MM.1S (cell line): ENCODE results near the gene CHCHD6.
"Not testable (repeated sequence)": the region's sequence is repeated elsewhere in the genome, so short reads cannot be mapped to it uniquely, and the experiment has no call there.

Experiments
- DNase-seq: peaks from one replicate; pipeline ENCODE4 v3.0.0-alpha.2; 2015
- H2AFZ ChIP-seq: fragments of 300-600 bp; sonication (generic); 2 replicates; pipeline ENCODE4 v1.6.0; 2016; ENCODE audit warnings: antibody characterized with exemption, low read length
- H3F3A ChIP-seq: fragments of 300-600 bp; sonication (generic); 2 replicates; pipeline ENCODE4 v1.6.1; 2016; ENCODE audit warnings: mild to moderate bottlenecking, antibody characterized with exemption, low read length, moderate library complexity, mixed read lengths; ENCODE audit not compliant: insufficient read depth
- H3K27ac ChIP-seq: fragments of 300-600 bp; sonication (generic); 2 replicates; pipeline ENCODE4 v1.5.1; 2016; ENCODE audit warnings: mild to moderate bottlenecking, low read length
- H3K27me3 ChIP-seq: fragments of 300-600 bp; sonication (generic); replicated peaks from 2 replicates; pipeline ENCODE4 v1.6.0; 2016; ENCODE audit warnings: low read length; ENCODE audit not compliant: insufficient read depth
- H3K36me3 ChIP-seq: fragments of 300-600 bp; sonication (generic); replicated peaks from 2 replicates; pipeline ENCODE4 v1.6.1; 2016; ENCODE audit warnings: mild to moderate bottlenecking, low read length, mixed read lengths; ENCODE audit not compliant: insufficient read depth
- H3K4me1 ChIP-seq: fragments of 300-600 bp; sonication (generic); 2 replicates; pipeline ENCODE4 v1.6.1; 2016; ENCODE audit warnings: low read length, mixed read lengths
- H3K4me2 ChIP-seq: fragments of 300-600 bp; sonication (generic); 2 replicates; pipeline ENCODE4 v1.6.0; 2016; ENCODE audit warnings: low read depth, low read length
- H3K4me3 ChIP-seq: fragments of 300-600 bp; sonication (generic); 2 replicates; pipeline ENCODE4 v1.5.1; 2016; ENCODE audit warnings: low read length, mixed read lengths
- H3K79me2 ChIP-seq: fragments of 300-600 bp; sonication (generic); 2 replicates; pipeline ENCODE4 v1.6.1; 2016; ENCODE audit warnings: mixed run types, low read length, mixed read lengths
- H3K9ac ChIP-seq: fragments of 300-600 bp; sonication (generic); 2 replicates; pipeline ENCODE4 v1.6.1; 2016; ENCODE audit warnings: low read length, mixed read lengths
- H3K9me2 ChIP-seq: fragments of 300-600 bp; sonication (generic); replicated peaks from 2 replicates; pipeline ENCODE4 v1.6.1; 2016; ENCODE audit warnings: mild to moderate bottlenecking, low read length, mixed read lengths; ENCODE audit not compliant: insufficient read depth
- H3K9me3 ChIP-seq: fragments of 300-600 bp; sonication (generic); replicated peaks from 2 replicates; pipeline ENCODE4 v1.6.1; 2016; ENCODE audit warnings: mild to moderate bottlenecking, low read length, mixed read lengths; ENCODE audit not compliant: insufficient read depth
- H4K20me1 ChIP-seq: fragments of 300-600 bp; sonication (generic); 2 replicates; pipeline ENCODE4 v1.6.1; 2016; ENCODE audit warnings: mild to moderate bottlenecking, low read length, moderate library complexity, mixed read lengths; ENCODE audit not compliant: insufficient read depth
- EZH2 ChIP-seq: fragments of 300-600 bp; sonication (generic); optimal IDR thresholded peaks from 2 replicates; pipeline ENCODE3; 2017; ENCODE audit warnings: low read depth, mild to moderate bottlenecking, antibody characterized with exemption, low read length, mixed read lengths
- EZH2phosphoT487 ChIP-seq: fragments of 300-600 bp; sonication (generic); IDR thresholded peaks from 2 replicates; pipeline ENCODE4 v1.6.1; 2018; ENCODE audit warnings: antibody characterized with exemption, low read length
- TF ChIP-seq, protein P1 (sequence below): fragments of 300-600 bp; sonication (generic); IDR thresholded peaks from 2 replicates; pipeline ENCODE4 v1.5.1; 2016; ENCODE audit warnings: antibody characterized with exemption, low read length, mixed read lengths

The CHCHD6 gene

GRCh38 chr3:126784254-126784653, 80.2 kb downstream of the CHCHD6 start:
- no peak overlapping the region for H3K27ac ChIP-seq
- H3K9me2 ChIP-seq: no peaks in the 10 kb centered on the region
- no peaks in the 10 kb centered on the region for H3K9me3 ChIP-seq
- H3K79me2 ChIP-seq: no peaks in the 10 kb centered on the region
- H3K27me3 ChIP-seq: no peaks in the 10 kb centered on the region
- no peaks in the 10 kb centered on the region for H4K20me1 ChIP-seq
- TF ChIP-seq, protein P1, sequence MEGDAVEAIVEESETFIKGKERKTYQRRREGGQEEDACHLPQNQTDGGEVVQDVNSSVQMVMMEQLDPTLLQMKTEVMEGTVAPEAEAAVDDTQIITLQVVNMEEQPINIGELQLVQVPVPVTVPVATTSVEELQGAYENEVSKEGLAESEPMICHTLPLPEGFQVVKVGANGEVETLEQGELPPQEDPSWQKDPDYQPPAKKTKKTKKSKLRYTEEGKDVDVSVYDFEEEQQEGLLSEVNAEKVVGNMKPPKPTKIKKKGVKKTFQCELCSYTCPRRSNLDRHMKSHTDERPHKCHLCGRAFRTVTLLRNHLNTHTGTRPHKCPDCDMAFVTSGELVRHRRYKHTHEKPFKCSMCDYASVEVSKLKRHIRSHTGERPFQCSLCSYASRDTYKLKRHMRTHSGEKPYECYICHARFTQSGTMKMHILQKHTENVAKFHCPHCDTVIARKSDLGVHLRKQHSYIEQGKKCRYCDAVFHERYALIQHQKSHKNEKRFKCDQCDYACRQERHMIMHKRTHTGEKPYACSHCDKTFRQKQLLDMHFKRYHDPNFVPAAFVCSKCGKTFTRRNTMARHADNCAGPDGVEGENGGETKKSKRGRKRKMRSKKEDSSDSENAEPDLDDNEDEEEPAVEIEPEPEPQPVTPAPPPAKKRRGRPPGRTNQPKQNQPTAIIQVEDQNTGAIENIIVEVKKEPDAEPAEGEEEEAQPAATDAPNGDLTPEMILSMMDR: no peak
- TF ChIP-seq EZH2: no peak
- no peak for TF ChIP-seq EZH2phosphoT487
- no peak overlapping the region for H3K4me2 ChIP-seq
- no peaks in the 10 kb centered on the region for H3F3A ChIP-seq
- DNase-seq: no peak
- H3K36me3 ChIP-seq: no peaks in the 10 kb centered on the region
- no peak overlapping the region for H2AFZ ChIP-seq
- no peak overlapping the region for H3K9ac ChIP-seq
- H3K4me3 ChIP-seq: no peak overlapping the region
- H3K4me1 ChIP-seq: no peaks in the 10 kb centered on the region

- H3K4me3 ChIP-seq, H3K27ac ChIP-seq, H3F3A ChIP-seq, H3K9me3 ChIP-seq, H3K4me2 ChIP-seq, H3K9me2 ChIP-seq, DNase-seq, H3K79me2 ChIP-seq, H3K27me3 ChIP-seq, H3K4me1 ChIP-seq, H3K9ac ChIP-seq, H2AFZ ChIP-seq, H3K36me3 ChIP-seq, H4K20me1 ChIP-seq: not testable (repeated sequence)
Measured at GRCh38 chr3:126791320-126791719, 87.3 kb downstream of the CHCHD6 start.

DNA sequence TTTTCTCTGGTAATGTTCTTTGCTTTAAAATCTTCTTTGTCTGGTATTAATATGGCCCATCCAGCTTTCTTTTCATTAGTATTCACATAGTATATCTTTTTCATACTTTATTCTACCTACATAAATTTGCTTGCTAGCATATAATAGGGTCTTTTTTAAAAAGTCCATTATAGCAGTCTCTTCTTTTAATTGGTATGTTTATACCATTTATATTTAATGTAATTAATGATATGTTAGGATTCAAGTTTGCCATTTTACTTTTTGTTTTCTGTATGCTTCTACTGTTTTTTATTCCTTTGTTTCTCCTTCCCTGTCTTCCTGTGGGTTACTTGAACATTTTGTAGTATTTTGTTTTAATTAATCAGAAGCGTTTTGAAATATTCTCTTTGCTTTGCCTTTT, 89.0 kb downstream of the CHCHD6 start:
- no peaks in the 10 kb centered on the region for H3K4me1 ChIP-seq
- H4K20me1 ChIP-seq: no peaks in the 10 kb centered on the region
- H3K4me2 ChIP-seq: no peak overlapping the region
- H3K36me3 ChIP-seq: no peaks in the 10 kb centered on the region
- no peak for DNase-seq
- no peaks in the 10 kb centered on the region for H3K27me3 ChIP-seq
- no peak overlapping the region for H3K27ac ChIP-seq
- TF ChIP-seq EZH2 (no peak), EZH2phosphoT487 (no peak)
- TF ChIP-seq, protein P1: no peak
- H2AFZ ChIP-seq: no peak overlapping the region
- H3F3A ChIP-seq: no peaks in the 10 kb centered on the region
- H3K9me2 ChIP-seq: no peaks in the 10 kb centered on the region
- no peaks in the 10 kb centered on the region for H3K9me3 ChIP-seq
- H3K79me2 ChIP-seq: no peaks in the 10 kb centered on the region
- H3K4me3 ChIP-seq: no peak overlapping the region
- no peak overlapping the region for H3K9ac ChIP-seq

DNA sequence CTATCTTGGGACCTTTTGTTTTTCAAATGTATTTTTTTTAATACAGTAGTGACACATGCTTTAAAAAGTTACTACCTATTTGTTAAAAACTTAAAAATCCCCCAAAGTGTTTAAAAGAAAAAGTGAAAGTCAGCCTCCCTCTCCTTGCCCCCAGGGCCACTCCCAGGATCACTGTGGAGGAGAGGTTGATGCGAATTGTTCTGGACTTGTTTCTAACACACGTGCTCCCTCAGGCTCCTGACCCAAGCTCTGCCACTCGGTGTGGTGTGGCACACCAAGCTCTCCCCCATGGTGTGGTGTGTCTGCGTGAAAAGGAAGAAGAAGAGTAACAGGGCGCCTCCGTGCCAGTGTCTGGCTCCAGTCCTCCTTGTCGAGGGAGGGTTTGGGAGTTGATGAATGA, 93.5 kb downstream of the CHCHD6 start:
- DNase-seq: no peak
- no peaks in the 10 kb centered on the region for H4K20me1 ChIP-seq
- TF ChIP-seq EZH2phosphoT487 (no peak), EZH2 (no peak)
- TF ChIP-seq, protein P1: no peak
- no peaks in the 10 kb centered on the region for H3K9me2 ChIP-seq
- no peak overlapping the region for H3K4me2 ChIP-seq
- H3K9ac ChIP-seq: no peak overlapping the region
- H3K4me3 ChIP-seq: no peak overlapping the region
- H3K79me2 ChIP-seq: no peaks in the 10 kb centered on the region
- no peaks in the 10 kb centered on the region for H3K4me1 ChIP-seq
- H3K9me3 ChIP-seq: no peaks in the 10 kb centered on the region
- H3K27me3 ChIP-seq: no peaks in the 10 kb centered on the region
- H2AFZ ChIP-seq: no peak overlapping the region
- no peaks in the 10 kb centered on the region for H3F3A ChIP-seq
- H3K36me3 ChIP-seq: no peaks in the 10 kb centered on the region
- H3K27ac ChIP-seq: no peak overlapping the region
